ENCODE data around the gene CCSER1.

The CCSER1 gene

DNA sequence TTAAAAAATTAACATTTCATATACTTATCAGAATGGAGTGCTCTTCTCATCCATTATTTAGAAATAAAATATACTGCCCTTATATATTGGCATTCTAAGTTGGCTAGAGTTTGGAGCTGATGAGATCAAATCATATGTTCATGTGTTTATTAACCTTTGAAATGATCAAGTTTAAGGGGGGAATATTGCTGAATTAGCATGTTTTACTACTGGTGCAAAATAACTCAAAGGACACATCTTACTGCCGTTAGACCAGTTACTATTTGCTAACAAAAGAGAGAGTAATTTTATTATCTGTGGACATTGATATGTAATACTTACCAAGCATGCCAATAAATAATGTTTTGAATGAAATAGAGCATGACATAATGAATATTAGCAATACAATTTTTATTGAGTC lies 901.0 kb downstream of the CCSER1 start:
- Histone ChIP-seq H3K36me3 (ENCODE audit: insufficient read depth, low read length) (no peaks in the 10 kb centered on the region), H3K9me3 (ENCODE audit: insufficient read depth, low read depth, low read length) (no peaks in the 10 kb centered on the region), H3K4me1 (ENCODE audit: insufficient read depth, low read length, poor library complexity, severe bottlenecking) (no peaks in the 10 kb centered on the region), H3K9ac (ENCODE audit: low read depth, low read length, poor library complexity, severe bottlenecking) (no peak overlapping the region), H3K9me2 (replicated peaks; ENCODE audit: low read depth, low read length) (no peaks in the 10 kb centered on the region), H4K20me1 (ENCODE audit: insufficient read depth, low read length, poor library complexity, severe bottlenecking) (no peaks in the 10 kb centered on the region), H3F3A (ENCODE audit: low read depth) (no peaks in the 10 kb centered on the region), H3K4me2 (ENCODE audit: low read depth, low read length, poor library complexity, severe bottlenecking) (no peak overlapping the region), H3K79me2 (ENCODE audit: insufficient read depth, low read length) (no peaks in the 10 kb centered on the region), H2AFZ (ENCODE audit: low read length) (no peak overlapping the region), H3K4me3 (ENCODE audit: low read length, poor library complexity, severe bottlenecking) (no peak overlapping the region), H3K27me3 (ENCODE audit: insufficient read depth, low read length, poor library complexity, severe bottlenecking) (no peaks in the 10 kb centered on the region)
- TF ChIP-seq EZH2phosphoT487 (IDR thresholded peaks at IDR 0.05; ENCODE audit: borderline replicate concordance), result no peak
- TF ChIP-seq, protein P1, sequence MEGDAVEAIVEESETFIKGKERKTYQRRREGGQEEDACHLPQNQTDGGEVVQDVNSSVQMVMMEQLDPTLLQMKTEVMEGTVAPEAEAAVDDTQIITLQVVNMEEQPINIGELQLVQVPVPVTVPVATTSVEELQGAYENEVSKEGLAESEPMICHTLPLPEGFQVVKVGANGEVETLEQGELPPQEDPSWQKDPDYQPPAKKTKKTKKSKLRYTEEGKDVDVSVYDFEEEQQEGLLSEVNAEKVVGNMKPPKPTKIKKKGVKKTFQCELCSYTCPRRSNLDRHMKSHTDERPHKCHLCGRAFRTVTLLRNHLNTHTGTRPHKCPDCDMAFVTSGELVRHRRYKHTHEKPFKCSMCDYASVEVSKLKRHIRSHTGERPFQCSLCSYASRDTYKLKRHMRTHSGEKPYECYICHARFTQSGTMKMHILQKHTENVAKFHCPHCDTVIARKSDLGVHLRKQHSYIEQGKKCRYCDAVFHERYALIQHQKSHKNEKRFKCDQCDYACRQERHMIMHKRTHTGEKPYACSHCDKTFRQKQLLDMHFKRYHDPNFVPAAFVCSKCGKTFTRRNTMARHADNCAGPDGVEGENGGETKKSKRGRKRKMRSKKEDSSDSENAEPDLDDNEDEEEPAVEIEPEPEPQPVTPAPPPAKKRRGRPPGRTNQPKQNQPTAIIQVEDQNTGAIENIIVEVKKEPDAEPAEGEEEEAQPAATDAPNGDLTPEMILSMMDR (conservative IDR thresholded peaks at IDR 0.05; ENCODE audit: low read length), result no peak

DNA sequence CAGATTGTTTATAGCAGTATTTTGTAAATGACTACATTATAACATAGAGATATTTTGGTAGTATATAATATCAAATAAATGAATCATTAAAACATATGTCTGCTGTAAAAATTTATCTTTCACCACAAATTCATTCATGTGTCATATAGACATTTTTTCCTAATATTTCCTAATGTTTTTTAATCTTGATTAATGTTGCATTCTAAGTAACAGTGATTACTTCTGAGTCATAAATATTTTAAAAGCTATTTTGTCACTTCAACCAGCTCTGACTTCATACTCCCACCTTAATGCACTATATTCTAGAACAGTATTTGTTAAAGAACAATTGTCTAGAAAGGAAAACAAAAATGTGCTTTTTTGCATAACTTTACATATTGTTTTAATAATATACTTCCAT lies 904.6 kb downstream of the CCSER1 start:
- Histone ChIP-seq H3K9me3 (ENCODE audit: insufficient read depth, low read depth, low read length) (no peaks in the 10 kb centered on the region), H4K20me1 (ENCODE audit: insufficient read depth, low read length, poor library complexity, severe bottlenecking) (no peaks in the 10 kb centered on the region), H3K4me2 (ENCODE audit: low read depth, low read length, poor library complexity, severe bottlenecking) (no peak overlapping the region), H3K36me3 (ENCODE audit: insufficient read depth, low read length) (no peaks in the 10 kb centered on the region), H3K4me3 (ENCODE audit: low read length, poor library complexity, severe bottlenecking) (no peak overlapping the region), H3K4me1 (ENCODE audit: insufficient read depth, low read length, poor library complexity, severe bottlenecking) (no peaks in the 10 kb centered on the region), H3K79me2 (ENCODE audit: insufficient read depth, low read length) (no peaks in the 10 kb centered on the region), H3K9me2 (replicated peaks; ENCODE audit: low read depth, low read length) (no peaks in the 10 kb centered on the region), H3K27me3 (ENCODE audit: insufficient read depth, low read length, poor library complexity, severe bottlenecking) (no peaks in the 10 kb centered on the region), H3K9ac (ENCODE audit: low read depth, low read length, poor library complexity, severe bottlenecking) (no peak overlapping the region), H2AFZ (ENCODE audit: low read length) (no peak overlapping the region), H3F3A (ENCODE audit: low read depth) (no peaks in the 10 kb centered on the region)
- TF ChIP-seq, protein P1 (conservative IDR thresholded peaks at IDR 0.05; ENCODE audit: low read length), result no peak
- TF ChIP-seq EZH2phosphoT487 (IDR thresholded peaks at IDR 0.05; ENCODE audit: borderline replicate concordance), result no peak

DNA sequence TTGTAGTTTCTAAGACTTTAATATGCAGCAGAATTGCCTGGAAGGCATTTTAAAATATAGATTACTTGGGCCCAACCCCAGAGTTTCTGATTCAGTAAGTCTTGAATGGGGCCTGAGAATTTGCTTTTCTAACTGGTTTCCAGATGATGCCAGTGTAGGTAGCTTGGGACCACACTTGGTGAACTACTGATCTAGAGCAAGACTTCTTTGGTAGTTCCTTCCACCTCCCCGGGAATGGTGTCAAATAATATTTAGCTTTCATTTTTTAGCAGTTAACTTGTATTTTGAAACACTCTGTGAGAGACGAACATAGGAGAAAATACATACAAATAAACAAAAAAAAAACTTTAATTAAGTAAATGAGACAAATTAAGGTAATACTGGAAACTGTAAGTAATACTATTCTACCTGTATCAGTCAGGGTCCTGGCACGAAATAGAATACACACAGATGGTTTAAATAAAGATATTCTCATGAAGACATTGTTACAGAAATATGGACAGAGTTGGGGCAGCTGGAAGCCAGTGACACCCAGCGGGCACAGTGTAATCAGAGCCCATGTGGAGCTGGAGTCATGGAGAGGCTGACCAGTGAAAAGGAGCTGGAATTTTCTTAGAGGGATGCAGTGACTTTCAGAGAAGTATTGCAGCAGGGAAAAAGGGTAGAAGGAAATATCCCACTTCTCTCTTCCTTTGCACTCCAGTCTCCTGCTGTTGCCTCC lies 905.7 kb downstream of the CCSER1 start:
- Histone ChIP-seq H3K4me3 (ENCODE audit: low read length, poor library complexity, severe bottlenecking) (no peak overlapping the region), H3K9ac (ENCODE audit: low read depth, low read length, poor library complexity, severe bottlenecking) (no peak overlapping the region), H3K36me3 (ENCODE audit: insufficient read depth, low read length) (no peaks in the 10 kb centered on the region), H3K9me2 (replicated peaks; ENCODE audit: low read depth, low read length) (no peaks in the 10 kb centered on the region), H2AFZ (ENCODE audit: low read length) (no peak overlapping the region), H3K27me3 (ENCODE audit: insufficient read depth, low read length, poor library complexity, severe bottlenecking) (no peaks in the 10 kb centered on the region), H3K9me3 (ENCODE audit: insufficient read depth, low read depth, low read length) (no peaks in the 10 kb centered on the region), H3K4me1 (ENCODE audit: insufficient read depth, low read length, poor library complexity, severe bottlenecking) (no peaks in the 10 kb centered on the region), H3K79me2 (ENCODE audit: insufficient read depth, low read length) (no peaks in the 10 kb centered on the region), H4K20me1 (ENCODE audit: insufficient read depth, low read length, poor library complexity, severe bottlenecking) (no peaks in the 10 kb centered on the region), H3F3A (ENCODE audit: low read depth) (no peaks in the 10 kb centered on the region), H3K4me2 (ENCODE audit: low read depth, low read length, poor library complexity, severe bottlenecking) (no peak overlapping the region)
- TF ChIP-seq, protein P1 (conservative IDR thresholded peaks at IDR 0.05; ENCODE audit: low read length), result no peak
- no peak for TF ChIP-seq EZH2phosphoT487 (IDR thresholded peaks at IDR 0.05; ENCODE audit: borderline replicate concordance)

Measured in Loucy (cell line).